ENCODE measurements around the gene NFASC. TPM values are rescaled to one million over a fixed set of nuclear protein-coding genes. Genes with fewer than 3 reads are reported as not detected.
A peak's percentile ranks its signal among the peaks of the same experiment; 100 is the strongest.

The NFASC gene
- total and polyA plus RNA-seq, 2 experiments from 2014 or later: 0.75 to 2.2 TPM

DNA sequence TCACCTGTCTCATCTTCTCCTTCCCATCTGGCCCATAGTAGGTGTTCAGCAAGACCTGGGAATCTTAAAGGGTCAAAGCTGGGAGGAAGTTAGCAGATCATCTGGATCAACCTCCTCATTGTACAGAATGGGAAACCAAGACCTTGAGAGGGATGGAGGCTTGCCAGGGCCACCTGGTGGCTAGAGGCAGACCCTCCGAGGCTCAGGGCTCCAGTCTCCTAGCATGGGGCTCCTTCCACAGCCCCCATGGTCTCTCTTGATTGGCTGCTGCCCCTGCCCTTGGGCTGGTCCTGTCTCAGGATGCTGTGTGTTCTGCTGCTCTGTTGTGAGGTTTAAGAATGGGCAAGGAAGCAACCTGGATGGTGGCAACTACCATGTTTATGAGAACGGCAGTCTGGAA is 103.7 kb downstream of the NFASC start:
- TF ChIP-seq, protein P1, sequence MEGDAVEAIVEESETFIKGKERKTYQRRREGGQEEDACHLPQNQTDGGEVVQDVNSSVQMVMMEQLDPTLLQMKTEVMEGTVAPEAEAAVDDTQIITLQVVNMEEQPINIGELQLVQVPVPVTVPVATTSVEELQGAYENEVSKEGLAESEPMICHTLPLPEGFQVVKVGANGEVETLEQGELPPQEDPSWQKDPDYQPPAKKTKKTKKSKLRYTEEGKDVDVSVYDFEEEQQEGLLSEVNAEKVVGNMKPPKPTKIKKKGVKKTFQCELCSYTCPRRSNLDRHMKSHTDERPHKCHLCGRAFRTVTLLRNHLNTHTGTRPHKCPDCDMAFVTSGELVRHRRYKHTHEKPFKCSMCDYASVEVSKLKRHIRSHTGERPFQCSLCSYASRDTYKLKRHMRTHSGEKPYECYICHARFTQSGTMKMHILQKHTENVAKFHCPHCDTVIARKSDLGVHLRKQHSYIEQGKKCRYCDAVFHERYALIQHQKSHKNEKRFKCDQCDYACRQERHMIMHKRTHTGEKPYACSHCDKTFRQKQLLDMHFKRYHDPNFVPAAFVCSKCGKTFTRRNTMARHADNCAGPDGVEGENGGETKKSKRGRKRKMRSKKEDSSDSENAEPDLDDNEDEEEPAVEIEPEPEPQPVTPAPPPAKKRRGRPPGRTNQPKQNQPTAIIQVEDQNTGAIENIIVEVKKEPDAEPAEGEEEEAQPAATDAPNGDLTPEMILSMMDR (IDR thresholded peaks at IDR 0.05; ENCODE audit: poor library complexity): no peak
- TF ChIP-seq EZH2phosphoT487 (IDR thresholded peaks at IDR 0.05; ENCODE audit: low read depth, severe bottlenecking, unreplicated experiment) (no peak), EZH2 (IDR thresholded peaks at IDR 0.05; ENCODE audit: borderline replicate concordance) (no peak)
- 62% methylated on average over 2 of the region's 2 CpGs for WGBS (ENCODE audit: low lambda C conversion rate, missing lambda C conversion rate)

DNA sequence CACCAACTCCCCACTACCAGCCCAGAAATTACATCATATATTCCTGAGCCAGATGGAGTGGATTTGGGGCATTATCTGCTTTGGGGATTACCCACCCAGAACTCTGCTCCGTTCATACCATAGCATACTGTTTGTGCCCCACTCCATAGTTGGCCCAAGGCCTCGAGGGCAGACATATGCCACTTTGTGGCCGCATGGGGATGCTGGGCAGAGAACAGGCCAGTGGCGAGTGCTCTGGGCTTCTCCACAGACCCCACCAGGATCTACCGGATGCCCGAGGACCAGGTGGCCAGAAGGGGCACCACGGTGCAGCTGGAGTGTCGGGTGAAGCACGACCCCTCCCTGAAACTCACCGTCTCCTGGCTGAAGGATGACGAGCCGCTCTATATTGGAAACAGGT is 104.4 kb downstream of the NFASC start:
- H2AFZ ChIP-seq: no peak overlapping the region
- no peak overlapping the region for H3K4me3 ChIP-seq
- H3K4me2 ChIP-seq: no peak overlapping the region
- no peaks in the 10 kb centered on the region for H3K9me3 ChIP-seq (ENCODE audit: low read depth)
- H3K27ac ChIP-seq: no peak overlapping the region
- TF ChIP-seq, protein P1 (IDR thresholded peaks at IDR 0.05; ENCODE audit: poor library complexity): no peak
- TF ChIP-seq EZH2 (IDR thresholded peaks at IDR 0.05; ENCODE audit: borderline replicate concordance) (no peak), EZH2phosphoT487 (IDR thresholded peaks at IDR 0.05; ENCODE audit: low read depth, severe bottlenecking, unreplicated experiment) (no peak)
- 67% methylated on average over 12 of the region's 12 CpGs for WGBS (ENCODE audit: low lambda C conversion rate, missing lambda C conversion rate)
- H4K20me1 ChIP-seq (ENCODE audit: insufficient read depth, poor library complexity, severe bottlenecking): no peaks in the 10 kb centered on the region
- H3K79me2 ChIP-seq: no peaks in the 10 kb centered on the region
- H3K36me3 ChIP-seq (replicated peaks; ENCODE audit: insufficient read depth, low read depth): no peaks in the 10 kb centered on the region
- no peaks in the 10 kb centered on the region for H3K9me2 ChIP-seq (replicated peaks; ENCODE audit: insufficient read depth)
- no peaks in the 10 kb centered on the region for H3K4me1 ChIP-seq (ENCODE audit: insufficient read depth)
- DNase-seq (ENCODE audit: low spot score): no peak
- peaks cover 14% of the 10 kb centered on the region for H3K27me3 ChIP-seq

More for the DNA sequence above, 103.7 kb downstream of the NFASC start:
- Histone ChIP-seq H3K36me3 (replicated peaks; ENCODE audit: insufficient read depth, low read depth) (no peaks in the 10 kb centered on the region), H3K79me2 (no peaks in the 10 kb centered on the region), H3K27me3 (peaks cover 14% of the 10 kb centered on the region), H2AFZ (no peak overlapping the region), H3K4me2 (no peak overlapping the region), H3K4me3 (no peak overlapping the region), H3K9me3 (ENCODE audit: low read depth) (no peaks in the 10 kb centered on the region), H3K9me2 (replicated peaks; ENCODE audit: insufficient read depth) (no peaks in the 10 kb centered on the region), H3K27ac (no peak overlapping the region), H3K4me1 (ENCODE audit: insufficient read depth) (no peaks in the 10 kb centered on the region), H4K20me1 (ENCODE audit: insufficient read depth, poor library complexity, severe bottlenecking) (no peaks in the 10 kb centered on the region)
- no peak for DNase-seq (ENCODE audit: low spot score)

DNA sequence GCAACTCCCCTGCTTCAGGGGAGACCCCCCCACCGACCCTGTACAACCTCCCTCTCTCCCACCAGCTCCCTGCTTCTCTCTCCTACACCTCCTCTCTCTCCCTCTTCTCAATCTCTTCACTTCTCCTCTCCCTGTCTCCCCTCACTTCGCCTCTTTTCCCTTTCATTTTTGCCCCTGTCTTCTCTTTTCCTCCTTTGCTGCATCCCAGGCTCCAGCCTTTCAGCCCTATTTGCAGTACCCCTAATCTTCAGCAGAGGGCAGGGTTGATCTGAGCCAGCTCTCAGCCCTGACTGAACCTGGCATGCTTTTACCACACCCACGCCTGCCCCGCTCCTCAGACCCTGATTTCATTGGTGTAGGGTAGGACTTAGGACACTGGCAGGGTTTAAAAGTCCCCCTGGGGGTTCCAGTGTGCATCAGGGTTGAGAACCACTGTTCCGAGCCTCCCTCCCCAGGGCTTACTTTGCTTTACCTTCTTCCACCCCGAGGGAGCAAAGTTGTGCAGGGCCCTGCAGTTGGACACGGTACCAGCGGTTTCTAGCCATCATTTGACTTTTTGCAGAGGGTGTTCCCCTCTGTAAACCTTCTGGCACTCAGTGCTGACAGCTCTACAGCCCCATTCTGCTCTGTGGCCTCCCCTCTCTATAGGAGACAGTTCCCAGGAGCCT is 105.0 kb downstream of the NFASC start:
- peak; percentile 76 for DNase-seq (ENCODE audit: low spot score)
- no peaks in the 10 kb centered on the region for H3K79me2 ChIP-seq
- no peaks in the 10 kb centered on the region for H3K4me1 ChIP-seq (ENCODE audit: insufficient read depth)
- TF ChIP-seq, protein P1 (IDR thresholded peaks at IDR 0.05; ENCODE audit: poor library complexity): peak; percentile 70
- TF ChIP-seq EZH2 (IDR thresholded peaks at IDR 0.05; ENCODE audit: borderline replicate concordance): no peak
- H3K4me2 ChIP-seq: no peak overlapping the region
- 62% methylated on average over 8 of the region's 8 CpGs for WGBS (ENCODE audit: low lambda C conversion rate, missing lambda C conversion rate)
- H3K9me2 ChIP-seq (replicated peaks; ENCODE audit: insufficient read depth): no peaks in the 10 kb centered on the region
- no peaks in the 10 kb centered on the region for H3K9me3 ChIP-seq (ENCODE audit: low read depth)
- H3K27ac ChIP-seq: no peak overlapping the region
- H2AFZ ChIP-seq: no peak overlapping the region
- H3K27me3 ChIP-seq: peaks cover 11% of the 10 kb centered on the region
- H4K20me1 ChIP-seq (ENCODE audit: insufficient read depth, poor library complexity, severe bottlenecking): no peaks in the 10 kb centered on the region
- no peaks in the 10 kb centered on the region for H3K36me3 ChIP-seq (replicated peaks; ENCODE audit: insufficient read depth, low read depth)
- no peak overlapping the region for H3K4me3 ChIP-seq

Data from hepatocyte (in vitro differentiated cells).